IMR-90 (cell line): ENCODE results near the gene GLT1D1. TPM values are rescaled to one million over a fixed set of nuclear protein-coding genes. Genes with fewer than 3 reads are reported as not detected.

Source experiments
- ATAC-seq: fragments of 200-7000 bp; cut with Tn5 transposase; 2 replicates; pipeline ENCODE4 v1.9.1; 2020; ENCODE audit warnings: low read depth, mild to moderate bottlenecking, moderate library complexity
- BruUV-seq: library from RNA; stranded (reverse); fragments of 400-500 nt; replicated peaks from 2 replicates; lab custom pipeline; 2021; lab: Mats Ljungman, UMichigan
- CTCF ChIA-PET: fragments of 300-600 bp; formaldehyde crosslinking; extraction: SDS; loops from one replicate; lab custom pipeline; 2021; ENCODE audit warnings: antibody characterized with exemption; lab: Yijun Ruan, JAX
- POLR2A ChIA-PET: fragments of 300-600 bp; sonication (Branson Sonifier 250); formaldehyde crosslinking; loops from one replicate; lab custom pipeline; 2022; ENCODE audit warnings: antibody characterized with exemption; ENCODE audit not compliant: unreplicated experiment; lab: Charles Lee
- DNase-seq: peaks from one replicate; pipeline ENCODE4 v3.0.0; 2013
- H2AFZ ChIP-seq: replicated peaks from 2 replicates; pipeline ENCODE3; 2013; ENCODE audit warnings: low read length, mild to moderate bottlenecking; ENCODE audit not compliant: poor library complexity
- H2AK5ac ChIP-seq: 2 replicates; pipeline ENCODE4 v1.6.1; 2013; ENCODE audit warnings: low read depth, low read length, inconsistent platforms
- H2AK9ac ChIP-seq: replicated peaks from 2 replicates; pipeline ENCODE3; 2013; ENCODE audit warnings: mild to moderate bottlenecking, low read depth, low read length, moderate library complexity; ENCODE audit not compliant: poor library complexity
- H2BK120ac ChIP-seq: 2 replicates; pipeline ENCODE4 v1.6.1; 2013; ENCODE audit warnings: low read depth, low read length, inconsistent platforms
- H2BK15ac ChIP-seq: 3 replicates; pipeline ENCODE4 v1.6.1; 2013; ENCODE audit warnings: low read depth, low read length, inconsistent platforms
- H2BK20ac ChIP-seq: 2 replicates; pipeline ENCODE4 v1.6.1; 2013; ENCODE audit warnings: low read depth, mild to moderate bottlenecking, inconsistent platforms, low read length, moderate library complexity
- H2BK5ac ChIP-seq: 2 replicates; pipeline ENCODE4 v1.6.1; 2013; ENCODE audit warnings: mild to moderate bottlenecking, low read depth, low read length, inconsistent platforms; ENCODE audit not compliant: poor library complexity, severe bottlenecking
- H3K14ac ChIP-seq: replicated peaks from 2 replicates; pipeline ENCODE4 v1.6.1; 2013; ENCODE audit warnings: low read depth, low read length, inconsistent platforms
- H3K18ac ChIP-seq: 2 replicates; pipeline ENCODE4 v1.6.1; 2013; ENCODE audit warnings: low read depth, low read length, control low read depth
- H3K23ac ChIP-seq: 2 replicates; pipeline ENCODE4 v1.6.1; 2013; ENCODE audit warnings: low read depth, low read length, inconsistent platforms
- H3K27ac ChIP-seq: 2 replicates; pipeline ENCODE4 v1.5.1; 2013; ENCODE audit warnings: mild to moderate bottlenecking, control low read depth, low read length; ENCODE audit not compliant: insufficient read depth
- H3K27me3 ChIP-seq: 2 replicates; pipeline ENCODE4 v1.6.1; 2013; ENCODE audit warnings: low read length; ENCODE audit not compliant: control insufficient read depth, insufficient read depth
- H3K36me3 ChIP-seq: 2 replicates; pipeline ENCODE4 v1.6.1; 2013; ENCODE audit warnings: low read length, mixed read lengths; ENCODE audit not compliant: control insufficient read depth, insufficient read depth
- H3K4ac ChIP-seq: 2 replicates; pipeline ENCODE4 v1.6.1; 2013; ENCODE audit warnings: low read depth, low read length, inconsistent platforms
- H3K4me1 ChIP-seq: 2 replicates; pipeline ENCODE4 v1.6.1; 2013; ENCODE audit warnings: low read length, mixed read lengths; ENCODE audit not compliant: control insufficient read depth, insufficient read depth
- H3K4me2 ChIP-seq: 2 replicates; pipeline ENCODE4 v1.6.1; 2013; ENCODE audit warnings: low read depth, mild to moderate bottlenecking, control low read depth, low read length, moderate library complexity
- H3K4me3 ChIP-seq: 2 replicates; pipeline ENCODE4 v1.5.1; 2013; ENCODE audit warnings: low read depth, mild to moderate bottlenecking, control low read depth, low read length, moderate library complexity; ENCODE audit not compliant: insufficient read depth
- H3K56ac ChIP-seq: 2 replicates; pipeline ENCODE4 v1.6.1; 2013; ENCODE audit warnings: low read length, inconsistent platforms; ENCODE audit not compliant: insufficient read depth; ENCODE audit errors: extremely low read depth
- H3K79me1 ChIP-seq, 2 experiments: 2 replicates each; pipeline ENCODE4 v1.6.1; 2013; ENCODE audit warnings: low read length in 2 of 2, inconsistent platforms in 1 of 2, low read depth in 1 of 2
- H3K9ac ChIP-seq: 2 replicates; pipeline ENCODE4 v1.6.1; 2013; ENCODE audit warnings: low read depth, low read length, control low read depth
- H3K9me1 ChIP-seq: 2 replicates; pipeline ENCODE4 v1.6.1; 2013; ENCODE audit warnings: low read length, inconsistent platforms; ENCODE audit not compliant: insufficient read depth
- H3K9me3 ChIP-seq: 2 replicates; pipeline ENCODE4 v1.6.1; 2013; ENCODE audit warnings: low read length; ENCODE audit not compliant: control insufficient read depth, insufficient read depth
- H4K20me1 ChIP-seq: 2 replicates; pipeline ENCODE4 v1.6.1; 2013; ENCODE audit warnings: low read length, inconsistent platforms; ENCODE audit not compliant: insufficient read depth
- H4K5ac ChIP-seq: 2 replicates; pipeline ENCODE4 v1.6.1; 2013; ENCODE audit warnings: mild to moderate bottlenecking, low read depth, low read length, control low read depth
- H4K8ac ChIP-seq, 2 experiments: 2 replicates each; pipeline ENCODE4 v1.6.1; 2013; ENCODE audit warnings: low read depth in 2 of 2, low read length in 2 of 2, control low read depth in 1 of 2, inconsistent platforms in 1 of 2
- H4K91ac ChIP-seq: 2 replicates; pipeline ENCODE4 v1.6.1; 2013; ENCODE audit warnings: low read depth, low read length, inconsistent platforms; ENCODE audit not compliant: insufficient read depth
- BHLHE40 ChIP-seq: fragments of 150-350 bp; IDR thresholded peaks from 2 replicates; pipeline ENCODE4 v1.6.1; 2016; ENCODE audit warnings: mild to moderate bottlenecking, low read depth, low read length
- CEBPB ChIP-seq: IDR thresholded peaks from 2 replicates; pipeline ENCODE4 v1.6.1; 2012; ENCODE audit warnings: low read depth, low read length, improper control_type of control experiment
- FOS ChIP-seq: fragments of 150-350 bp; IDR thresholded peaks from 2 replicates; pipeline ENCODE4 v1.6.1; 2016; ENCODE audit warnings: low read depth, low read length
- NFE2L2 ChIP-seq: fragments of 150-350 bp; IDR thresholded peaks from 2 replicates; pipeline ENCODE4 v1.6.1; 2016; ENCODE audit warnings: low read depth, mild to moderate bottlenecking, low read length
- RAD21 ChIP-seq: IDR thresholded peaks from 2 replicates; pipeline ENCODE4 v1.6.1; 2012; ENCODE audit warnings: low read length, improper control_type of control experiment
- SMC3 ChIP-seq: fragments of 150-350 bp; IDR thresholded peaks from 2 replicates; pipeline ENCODE4 v1.6.1; 2016; ENCODE audit warnings: low read depth, mild to moderate bottlenecking, antibody characterized with exemption, low read length, moderate library complexity
- WGBS, 2 experiments: methylation state at CpG; one replicate each; pipeline versions ENCODE4 v1.1.5 to v1.1.7; 2013; ENCODE audit warnings: missing lambda C conversion rate in 2 of 2; ENCODE audit not compliant: insufficient read length in 1 of 2; ENCODE audit errors: extremely low coverage in 2 of 2; 5-methylcytosine and 5-hydroxymethylcytosine counted together
- dilution Hi-C: fragments of 300-500 bp; cut with HindIII; formaldehyde crosslinking; loops from one replicate; pipeline ENCODE4 v1.14.3; 2018; ENCODE audit warnings: low sequenced_read_pairs; ENCODE audit not compliant: unreplicated experiment
- in situ Hi-C: fragments of 300-500 bp; cut with MboI; formaldehyde crosslinking; loops from 3 replicates; pipeline ENCODE4 v1.14.3; 2019; ENCODE audit warnings: low sequenced_read_pairs, inconsistent platforms, mixed read lengths
- intact Hi-C: fragments of 100-400 bp; cut with micrococcal nuclease; formaldehyde crosslinking; loops from 2 replicates; pipeline ENCODE4 v1.10.0; 2022
- polyA plus RNA-seq, 3 experiments: library from polyadenylated mRNA; depleted of rRNA; stranded (reverse); fragments of >200 nt; gene quantifications; 2 replicates each; pipeline ENCODE4 v1.2.3, GENCODE V29; 2012; ENCODE audit warnings: low replicate concordance in 1 of 3
- total RNA-seq: library from RNA; depleted of rRNA; stranded (reverse); fragments of >200 nt; gene quantifications from 2 replicates; pipeline ENCODE4 v1.2.3, GENCODE V29; 2012
- TF ChIP-seq, protein P1 (sequence below): fragments of 150-350 bp; IDR thresholded peaks from 2 replicates; pipeline ENCODE4 v1.6.1; 2017; ENCODE audit warnings: mild to moderate bottlenecking, antibody characterized with exemption, low read length, low read depth

GLT1D1 gene
- total and polyA plus RNA-seq, 2 of the 4 experiments (the other 2 are of a cell fraction): not detected

DNA sequence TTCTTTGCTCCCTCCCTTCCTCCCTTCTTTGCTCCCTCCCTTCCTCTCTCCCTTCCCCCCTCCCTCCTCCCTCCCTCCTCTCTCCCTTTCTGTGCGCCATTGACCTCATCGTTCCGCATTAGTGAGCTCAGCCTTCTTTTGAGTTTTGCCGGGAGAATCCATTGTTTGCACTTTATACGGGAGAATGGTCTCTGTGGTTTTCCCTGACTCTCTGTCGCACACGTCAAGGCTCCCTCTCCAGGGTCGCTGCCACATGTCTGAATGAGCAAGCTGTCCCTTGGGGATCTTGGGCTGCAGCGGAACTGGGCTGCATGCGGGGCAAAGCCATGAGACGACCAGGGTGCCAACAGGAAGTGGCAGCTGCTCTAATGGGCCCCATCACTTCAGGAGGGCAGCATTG, 118.5 kb downstream of the GLT1D1 start:
- ATAC-seq (no peak), DNase-seq (no peak)
- Histone ChIP-seq H3K4me3 (no peak overlapping the region), H4K8ac (no peak overlapping the region), H3K79me1 (no peaks in the 10 kb centered on the region), H3K4me1 (no peaks in the 10 kb centered on the region), H3K36me3 (no peaks in the 10 kb centered on the region), H2AFZ (no peak overlapping the region), H2AK9ac (no peak overlapping the region), H2AK5ac (no peak overlapping the region), H3K4me2 (no peak overlapping the region), H4K5ac (no peak overlapping the region), H2BK20ac (no peak overlapping the region), H3K9ac (no peak overlapping the region), H3K4ac (no peak overlapping the region), H3K14ac (no peak overlapping the region), H3K27me3 (no peaks in the 10 kb centered on the region), H3K18ac (no peak overlapping the region), H3K23ac (no peak overlapping the region), H3K9me1 (no peaks in the 10 kb centered on the region), H3K9me3 (peaks cover 45% of the 10 kb centered on the region), H2BK5ac (no peak overlapping the region), H2BK120ac (no peak overlapping the region), H3K27ac (no peak overlapping the region), H2BK15ac (no peak overlapping the region), H4K91ac (no peak overlapping the region), H4K20me1 (no peaks in the 10 kb centered on the region), H3K56ac (no peak overlapping the region)
- BruUV-seq: no TSS peak
- in situ Hi-C loops: no loop called here
- TF ChIP-seq CEBPB (no peak), SMC3 (no peak), NFE2L2 (no peak), FOS (no peak), RAD21 (no peak), BHLHE40 (no peak)
- TF ChIP-seq, protein P1, sequence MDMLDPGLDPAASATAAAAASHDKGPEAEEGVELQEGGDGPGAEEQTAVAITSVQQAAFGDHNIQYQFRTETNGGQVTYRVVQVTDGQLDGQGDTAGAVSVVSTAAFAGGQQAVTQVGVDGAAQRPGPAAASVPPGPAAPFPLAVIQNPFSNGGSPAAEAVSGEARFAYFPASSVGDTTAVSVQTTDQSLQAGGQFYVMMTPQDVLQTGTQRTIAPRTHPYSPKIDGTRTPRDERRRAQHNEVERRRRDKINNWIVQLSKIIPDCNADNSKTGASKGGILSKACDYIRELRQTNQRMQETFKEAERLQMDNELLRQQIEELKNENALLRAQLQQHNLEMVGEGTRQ: no peak
- intact Hi-C loops: no loop called here
- dilution Hi-C loops: no loop called here
- ChIA-PET CTCF (no interaction called here), POLR2A (no interaction called here)
- WGBS, 2 experiments: 48% methylated on average over 10 of the region's 11 CpGs; no CpG with 5 or more reads in 1 of the 2 experiments
